ENCODE measurements around the gene PLEKHG7.

DNA sequence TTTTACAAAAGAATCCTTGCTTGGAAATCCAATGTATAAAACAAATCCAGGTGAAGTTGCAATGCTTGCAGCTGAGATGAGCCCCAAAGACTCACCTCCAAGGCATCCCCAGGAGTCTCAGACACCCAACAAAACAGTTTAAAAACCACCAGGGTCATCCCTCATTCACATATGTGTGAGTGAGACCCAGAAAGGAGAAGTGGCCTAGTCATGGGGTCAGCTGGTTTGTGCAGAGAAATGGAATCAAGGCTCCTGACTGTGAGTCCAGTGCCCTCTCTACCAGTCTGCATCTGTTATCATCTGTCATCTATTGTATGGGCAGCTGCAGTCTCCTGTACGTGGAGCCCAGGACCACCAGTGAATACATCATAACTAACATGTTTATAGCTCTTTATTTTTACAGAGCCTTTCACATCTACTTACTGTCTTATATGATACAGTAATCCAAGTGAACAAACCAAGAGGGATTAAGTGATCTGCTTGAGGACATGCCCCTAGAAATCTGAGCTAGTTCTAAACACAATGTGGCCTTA lies 27.1 kb downstream of the PLEKHG7 start:
- TF ChIP-seq, protein P1, sequence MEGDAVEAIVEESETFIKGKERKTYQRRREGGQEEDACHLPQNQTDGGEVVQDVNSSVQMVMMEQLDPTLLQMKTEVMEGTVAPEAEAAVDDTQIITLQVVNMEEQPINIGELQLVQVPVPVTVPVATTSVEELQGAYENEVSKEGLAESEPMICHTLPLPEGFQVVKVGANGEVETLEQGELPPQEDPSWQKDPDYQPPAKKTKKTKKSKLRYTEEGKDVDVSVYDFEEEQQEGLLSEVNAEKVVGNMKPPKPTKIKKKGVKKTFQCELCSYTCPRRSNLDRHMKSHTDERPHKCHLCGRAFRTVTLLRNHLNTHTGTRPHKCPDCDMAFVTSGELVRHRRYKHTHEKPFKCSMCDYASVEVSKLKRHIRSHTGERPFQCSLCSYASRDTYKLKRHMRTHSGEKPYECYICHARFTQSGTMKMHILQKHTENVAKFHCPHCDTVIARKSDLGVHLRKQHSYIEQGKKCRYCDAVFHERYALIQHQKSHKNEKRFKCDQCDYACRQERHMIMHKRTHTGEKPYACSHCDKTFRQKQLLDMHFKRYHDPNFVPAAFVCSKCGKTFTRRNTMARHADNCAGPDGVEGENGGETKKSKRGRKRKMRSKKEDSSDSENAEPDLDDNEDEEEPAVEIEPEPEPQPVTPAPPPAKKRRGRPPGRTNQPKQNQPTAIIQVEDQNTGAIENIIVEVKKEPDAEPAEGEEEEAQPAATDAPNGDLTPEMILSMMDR (IDR thresholded peaks at IDR 0.05; ENCODE audit: borderline replicate concordance, extremely low read depth, low read length, poor library complexity, severe bottlenecking) = no peak
- TF ChIP-seq EZH2 (IDR thresholded peaks at IDR 0.05; ENCODE audit: borderline replicate concordance, low read depth, low read length, severe bottlenecking) = no peak
